Hepatocyte (in vitro differentiated cells): ENCODE data around the gene NDUFB5. TPM values are rescaled to one million over a fixed set of nuclear protein-coding genes. Genes with fewer than 3 reads are reported as not detected.
A peak's percentile ranks its signal among the peaks of the same experiment; 100 is the strongest.

ENCODE experiments used
- DNase-seq: peaks from one replicate; pipeline ENCODE4 v3.0.0-alpha.2; 2016; ENCODE audit warnings: low spot score
- H2AFZ ChIP-seq: fragments of 200-600 bp; sonication (generic); 2 replicates; pipeline ENCODE4 v1.6.0; 2016; ENCODE audit warnings: antibody characterized with exemption, mild to moderate bottlenecking
- H3K27ac ChIP-seq: fragments of 200-600 bp; sonication (generic); 2 replicates; pipeline ENCODE4 v1.5.1; 2016; ENCODE audit warnings: mild to moderate bottlenecking
- H3K27me3 ChIP-seq: fragments of 200-600 bp; sonication (generic); 2 replicates; pipeline ENCODE4 v1.6.1; 2016
- H3K36me3 ChIP-seq: fragments of 200-600 bp; sonication (generic); replicated peaks from 2 replicates; pipeline ENCODE4 v1.5.1; 2016; ENCODE audit warnings: low read depth; ENCODE audit not compliant: insufficient read depth
- H3K4me1 ChIP-seq: fragments of 200-600 bp; sonication (generic); 2 replicates; pipeline ENCODE4 v1.5.1; 2016; ENCODE audit warnings: mild to moderate bottlenecking, moderate library complexity; ENCODE audit not compliant: insufficient read depth
- H3K4me2 ChIP-seq: fragments of 200-600 bp; sonication (generic); 2 replicates; pipeline ENCODE4 v1.6.0; 2016
- H3K4me3 ChIP-seq: fragments of 200-600 bp; sonication (generic); 2 replicates; pipeline ENCODE4 v1.5.1; 2016; ENCODE audit warnings: mild to moderate bottlenecking
- H3K79me2 ChIP-seq: fragments of 200-600 bp; sonication (generic); 2 replicates; pipeline ENCODE4 v1.6.0; 2017; ENCODE audit warnings: mild to moderate bottlenecking
- H3K9me2 ChIP-seq: fragments of 200-600 bp; sonication (generic); replicated peaks from 2 replicates; pipeline ENCODE4 v1.6.0; 2017; ENCODE audit warnings: mild to moderate bottlenecking; ENCODE audit not compliant: insufficient read depth
- H3K9me3 ChIP-seq: fragments of 200-600 bp; sonication (generic); 2 replicates; pipeline ENCODE4 v1.5.1; 2016; ENCODE audit warnings: low read depth, mild to moderate bottlenecking
- H4K20me1 ChIP-seq: fragments of 200-600 bp; sonication (generic); 2 replicates; pipeline ENCODE4 v1.6.0; 2016; ENCODE audit warnings: mild to moderate bottlenecking; ENCODE audit not compliant: insufficient read depth, poor library complexity, severe bottlenecking
- EZH2 ChIP-seq: fragments of 200-600 bp; sonication (generic); IDR thresholded peaks from 2 replicates; pipeline ENCODE4 v1.6.1; 2016; ENCODE audit warnings: antibody characterized with exemption, mild to moderate bottlenecking, borderline replicate concordance
- EZH2phosphoT487 ChIP-seq: fragments of 200-600 bp; sonication (generic); IDR thresholded peaks from one replicate; pipeline ENCODE4 v1.6.1; 2018; ENCODE audit warnings: antibody characterized with exemption, mild to moderate bottlenecking, low read depth, moderate library complexity; ENCODE audit not compliant: unreplicated experiment, severe bottlenecking
- WGBS: methylation state at CpG from one replicate; pipeline ENCODE4 v1.1.6; 2016; ENCODE audit warnings: low lambda C conversion rate; ENCODE audit errors: missing lambda C conversion rate; 5-methylcytosine and 5-hydroxymethylcytosine counted together
- polyA plus RNA-seq: library from polyadenylated mRNA; unstranded; fragments of >200 nt; fragmentation: Nextera tagmentation; extraction: Ambion mirVana; gene quantifications from 2 replicates; pipeline ENCODE4 v1.2.1, GENCODE V29; 2016
- total RNA-seq: library from RNA; depleted of rRNA; stranded (reverse); fragments of >200 nt; gene quantifications from 2 replicates; pipeline ENCODE4 v1.2.3, GENCODE V29; 2014
- TF ChIP-seq, protein P1 (sequence below): fragments of 200-600 bp; sonication (generic); IDR thresholded peaks from 2 replicates; pipeline ENCODE4 v1.5.1; 2016; ENCODE audit warnings: antibody characterized with exemption, mild to moderate bottlenecking; ENCODE audit not compliant: poor library complexity

The NDUFB5 gene
- total and polyA plus RNA-seq, 2 experiments from 2014 or later: 108 to 150 TPM

DNA sequence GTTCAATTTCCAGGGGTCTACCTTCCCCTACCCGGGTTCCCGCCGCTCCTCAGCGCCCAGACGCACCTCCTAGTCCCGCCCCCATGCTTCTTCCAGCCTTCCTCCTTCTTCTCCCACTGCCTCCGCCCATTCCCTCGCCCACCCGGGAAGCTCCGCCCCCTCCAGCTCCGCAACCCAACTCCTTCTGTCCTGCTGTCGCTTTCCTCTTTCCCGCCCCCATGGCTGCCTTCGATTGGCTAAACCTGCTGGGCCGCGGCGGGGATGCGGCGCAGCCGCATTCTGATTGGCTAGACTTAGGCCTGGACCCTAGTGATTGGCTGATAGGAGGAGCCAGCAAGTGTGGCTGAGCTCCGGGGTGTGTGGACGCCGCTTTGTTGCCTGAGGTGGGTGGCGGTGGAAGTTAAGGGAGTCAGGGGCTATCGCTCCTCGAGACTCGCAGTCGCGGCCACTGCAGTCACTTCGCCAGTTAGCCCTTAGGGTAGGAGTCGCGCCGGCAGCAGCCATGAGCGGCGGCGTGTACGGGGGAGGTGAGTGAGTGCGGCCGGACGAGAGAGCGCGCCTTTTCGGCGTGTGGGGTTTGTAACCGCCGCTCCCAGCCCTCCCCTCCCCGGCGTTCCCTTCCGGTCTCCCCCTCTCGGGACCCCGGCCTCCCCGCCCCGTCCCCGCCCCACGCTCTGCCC is 41.9 kb upstream of the NDUFB5 start, which contains the start of gene ACTL6A:
Gene ACTL6A (plus strand): TSS at position 336 of the 680 bp plus-strand sequence. CDS start 167 bp downstream, at position 503.
- H3K9me3 ChIP-seq: no peaks in the 10 kb centered on the region
- H3K9me2 ChIP-seq: no peaks in the 10 kb centered on the region
- TF ChIP-seq, protein P1, sequence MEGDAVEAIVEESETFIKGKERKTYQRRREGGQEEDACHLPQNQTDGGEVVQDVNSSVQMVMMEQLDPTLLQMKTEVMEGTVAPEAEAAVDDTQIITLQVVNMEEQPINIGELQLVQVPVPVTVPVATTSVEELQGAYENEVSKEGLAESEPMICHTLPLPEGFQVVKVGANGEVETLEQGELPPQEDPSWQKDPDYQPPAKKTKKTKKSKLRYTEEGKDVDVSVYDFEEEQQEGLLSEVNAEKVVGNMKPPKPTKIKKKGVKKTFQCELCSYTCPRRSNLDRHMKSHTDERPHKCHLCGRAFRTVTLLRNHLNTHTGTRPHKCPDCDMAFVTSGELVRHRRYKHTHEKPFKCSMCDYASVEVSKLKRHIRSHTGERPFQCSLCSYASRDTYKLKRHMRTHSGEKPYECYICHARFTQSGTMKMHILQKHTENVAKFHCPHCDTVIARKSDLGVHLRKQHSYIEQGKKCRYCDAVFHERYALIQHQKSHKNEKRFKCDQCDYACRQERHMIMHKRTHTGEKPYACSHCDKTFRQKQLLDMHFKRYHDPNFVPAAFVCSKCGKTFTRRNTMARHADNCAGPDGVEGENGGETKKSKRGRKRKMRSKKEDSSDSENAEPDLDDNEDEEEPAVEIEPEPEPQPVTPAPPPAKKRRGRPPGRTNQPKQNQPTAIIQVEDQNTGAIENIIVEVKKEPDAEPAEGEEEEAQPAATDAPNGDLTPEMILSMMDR: no peak
- TF ChIP-seq EZH2 (no peak), EZH2phosphoT487 (no peak)
- H3K36me3 ChIP-seq: no peaks in the 10 kb centered on the region
- 2% methylated on average over 32 of the region's 55 CpGs for WGBS
- no peaks in the 10 kb centered on the region for H3K27me3 ChIP-seq
- H2AFZ ChIP-seq: peak within 1 kb of the TSS; percentile 68
- H3K4me2 ChIP-seq: peak within 1 kb of the TSS; percentile 88
- peaks cover 40% of the 10 kb centered on the region for H3K79me2 ChIP-seq
- H3K4me3 ChIP-seq: peak within 1 kb of the TSS; percentile 75
- no peaks in the 10 kb centered on the region for H4K20me1 ChIP-seq
- H3K27ac ChIP-seq: peak within 1 kb of the TSS; percentile 80
- peak; percentile 100 for DNase-seq
- peaks cover 9% of the 10 kb centered on the region for H3K4me1 ChIP-seq

DNA sequence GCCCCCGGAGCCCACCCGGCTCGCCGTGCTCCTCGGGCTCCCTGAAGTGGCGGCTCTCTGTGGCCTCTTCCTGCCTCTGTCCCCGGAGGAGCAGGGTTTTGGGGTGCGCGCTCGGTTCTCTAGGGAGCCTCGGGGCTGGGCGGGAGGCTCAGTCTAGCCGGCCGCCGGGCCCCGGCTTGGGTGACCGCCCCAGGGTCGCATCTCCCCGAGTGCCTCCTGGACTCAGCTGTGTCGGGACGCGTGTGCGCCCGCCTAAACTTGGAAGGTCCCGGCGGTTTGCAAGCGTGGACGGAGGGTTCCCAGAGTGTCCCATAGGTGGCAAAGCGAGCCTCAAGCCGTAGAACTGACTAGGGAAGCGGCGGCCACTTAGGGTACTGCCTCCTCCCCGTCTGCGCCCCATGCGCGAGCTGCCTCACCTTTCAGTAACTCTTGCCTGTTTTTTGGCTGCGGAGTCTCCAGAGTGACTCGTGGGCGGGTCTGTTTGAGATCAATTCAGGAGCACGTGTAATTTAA is 41.3 kb upstream of the NDUFB5 start:
- peak overlapping the region; percentile 88 for H3K4me2 ChIP-seq
- no peaks in the 10 kb centered on the region for H3K9me2 ChIP-seq
- peak overlapping the region; percentile 50 for H2AFZ ChIP-seq
- no peaks in the 10 kb centered on the region for H4K20me1 ChIP-seq
- peak overlapping the region; percentile 75 for H3K4me3 ChIP-seq
- peak; percentile 88 for DNase-seq
- peaks cover 9% of the 10 kb centered on the region for H3K4me1 ChIP-seq
- no peaks in the 10 kb centered on the region for H3K36me3 ChIP-seq
- WGBS: under 1% methylated on average over 38 of the region's 40 CpGs
- peaks cover 44% of the 10 kb centered on the region for H3K79me2 ChIP-seq
- H3K9me3 ChIP-seq: no peaks in the 10 kb centered on the region
- no peaks in the 10 kb centered on the region for H3K27me3 ChIP-seq
- TF ChIP-seq EZH2: no peak
- TF ChIP-seq, protein P1: peak; percentile 29
- peak overlapping the region; percentile 80 for H3K27ac ChIP-seq

DNA sequence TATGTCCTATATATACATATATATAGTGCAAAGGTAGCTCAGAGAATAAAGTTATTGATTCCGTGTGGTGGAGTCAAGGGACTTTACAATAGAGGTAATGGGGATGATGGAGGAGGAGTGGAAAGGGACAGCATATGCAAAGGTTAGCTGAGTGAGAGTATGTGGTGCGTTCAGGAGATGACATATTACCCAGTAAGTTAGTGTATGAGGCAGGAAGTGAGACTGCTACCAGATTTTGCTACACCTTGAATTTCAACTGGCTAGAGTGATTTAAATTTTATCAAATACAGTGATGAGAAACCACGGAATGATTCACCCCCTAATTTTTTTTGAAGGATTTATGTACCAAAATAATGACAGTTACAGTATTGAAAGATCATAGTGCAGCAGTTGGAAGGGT is 39.1 kb upstream of the NDUFB5 start:
- 89% methylated on average over 3 of the region's 3 CpGs for WGBS
- no peaks in the 10 kb centered on the region for H3K27me3 ChIP-seq
- TF ChIP-seq, protein P1: no peak
- no peak for TF ChIP-seq EZH2

More for the DNA sequence above, 39.1 kb upstream of the NDUFB5 start:
- Histone ChIP-seq H3K4me2 (no peak overlapping the region), H3K9me3 (no peaks in the 10 kb centered on the region), H3K79me2 (peaks cover 50% of the 10 kb centered on the region), H3K4me3 (no peak overlapping the region), H3K27ac (no peak overlapping the region), H2AFZ (no peak overlapping the region), H3K36me3 (no peaks in the 10 kb centered on the region), H3K9me2 (no peaks in the 10 kb centered on the region), H4K20me1 (peaks cover 8% of the 10 kb centered on the region), H3K4me1 (peaks cover 9% of the 10 kb centered on the region)
- no peak for DNase-seq
